Mesothelial cell of epicardium (in vitro differentiated cells): ENCODE measurements around the gene OR6V1. TPM values are rescaled to one million over a fixed set of nuclear protein-coding genes. Genes with fewer than 3 reads are reported as not detected.

Source experiments
- DNase-seq, 2 experiments: peaks; one replicate each; pipeline ENCODE4 v3.0.0; 2021; ENCODE audit warnings: low spot score in 2 of 2; ENCODE audit not compliant: unreplicated experiment in 2 of 2
- H3K27ac Mint-ChIP-seq: 2 replicates; pipeline ENCODE4 v1.8.0; 2021; ENCODE audit warnings: mixed read lengths
- H3K27me3 Mint-ChIP-seq: 2 replicates; pipeline ENCODE4 v1.8.0; 2021; ENCODE audit warnings: low read depth, mixed read lengths
- H3K36me3 Mint-ChIP-seq: 2 replicates; pipeline ENCODE4 v1.8.0; 2021; ENCODE audit warnings: mixed read lengths
- H3K4me1 Mint-ChIP-seq: 2 replicates; pipeline ENCODE4 v1.8.0; 2021; ENCODE audit warnings: mixed read lengths
- H3K4me3 Mint-ChIP-seq: 2 replicates; pipeline ENCODE4 v1.8.0; 2021; ENCODE audit warnings: mild to moderate bottlenecking, moderate library complexity, mixed read lengths
- H3K9me3 Mint-ChIP-seq: 2 replicates; pipeline ENCODE4 v1.8.0; 2021; ENCODE audit warnings: mixed read lengths
- CTCF ChIP-seq: fragments of 200-600 bp; sonication (generic); IDR thresholded peaks from one replicate; pipeline ENCODE4 v1.5.0; 2021; ENCODE audit warnings: antibody characterized with exemption; ENCODE audit not compliant: unreplicated experiment
- total RNA-seq: library from RNA; stranded (reverse); gene quantifications from 3 replicates; pipeline ENCODE4 v1.2.1, GENCODE V29; 2021

OR6V1 gene
- total RNA-seq: not detected in 3 replicates

- H3K36me3 Mint-ChIP-seq: no peaks in the 10 kb centered on the region
- no peaks in the 10 kb centered on the region for H3K9me3 Mint-ChIP-seq
- H3K4me1 Mint-ChIP-seq: no peaks in the 10 kb centered on the region
- TF ChIP-seq CTCF: no peak
- H3K4me3 Mint-ChIP-seq: no peak within 1 kb of the TSS
- DNase-seq: no peak
- no peak within 1 kb of the TSS for H3K27ac Mint-ChIP-seq
- peaks cover 13% of the 10 kb centered on the region for H3K27me3 Mint-ChIP-seq
Measured at GRCh38 chr7:143052041-143052440, at the start of gene OR6V1. TSS of gene OR6V1 (plus strand) at chr7:143052341. CDS start at chr7:143052341, 0 bp downstream.

- no peak overlapping the region for H3K27ac Mint-ChIP-seq
- peaks cover 16% of the 10 kb centered on the region for H3K27me3 Mint-ChIP-seq
Measured at GRCh38 chr7:143002898-143003297, 49.2 kb upstream of the OR6V1 start.

GRCh38 chr7:143003393-143004051 is 48.6 kb upstream of the OR6V1 start:
- Mint-ChIP-seq H3K4me3 (peak overlapping the region; percentile 53), H3K36me3 (peaks cover 2% of the 10 kb centered on the region), H3K27me3 (peaks cover 18% of the 10 kb centered on the region), H3K27ac (no peak overlapping the region), H3K4me1 (peaks cover 5% of the 10 kb centered on the region), H3K9me3 (peaks cover 8% of the 10 kb centered on the region)
- peak; percentile 90 for TF ChIP-seq CTCF
- no peak for DNase-seq

More at GRCh38 chr7:143002898-143003297, 49.2 kb upstream of the OR6V1 start:
- no peak for DNase-seq
- peaks cover 8% of the 10 kb centered on the region for H3K9me3 Mint-ChIP-seq
- peaks cover 2% of the 10 kb centered on the region for H3K36me3 Mint-ChIP-seq
- H3K4me3 Mint-ChIP-seq: peak overlapping the region; percentile 53
- H3K4me1 Mint-ChIP-seq: peaks cover 3% of the 10 kb centered on the region
- no peak for TF ChIP-seq CTCF

GRCh38 chr7:143005632-143006260 is 46.4 kb upstream of the OR6V1 start:
- no peak overlapping the region for H3K27ac Mint-ChIP-seq
- H3K27me3 Mint-ChIP-seq: peaks cover 18% of the 10 kb centered on the region
- H3K4me1 Mint-ChIP-seq: peaks cover 5% of the 10 kb centered on the region
- TF ChIP-seq CTCF: no peak
- peaks cover 2% of the 10 kb centered on the region for H3K36me3 Mint-ChIP-seq
- H3K9me3 Mint-ChIP-seq: peaks cover 8% of the 10 kb centered on the region
- no peak for DNase-seq
- no peak overlapping the region for H3K4me3 Mint-ChIP-seq

- Mint-ChIP-seq H3K9me3 (peaks cover 2% of the 10 kb centered on the region), H3K4me1 (peaks cover 6% of the 10 kb centered on the region), H3K36me3 (peaks cover 1% of the 10 kb centered on the region), H3K27ac (no peak overlapping the region), H3K4me3 (no peak overlapping the region), H3K27me3 (peaks cover 18% of the 10 kb centered on the region)
- peak; percentile 99 for TF ChIP-seq CTCF
- DNase-seq: peak; percentile 57 to 88
Measured at GRCh38 chr7:143008007-143008901, 43.9 kb upstream of the OR6V1 start.
